Measurements from ENCODE around the gene FUT1. TPM values are rescaled to one million over a fixed set of nuclear protein-coding genes. Genes with fewer than 3 reads are reported as not detected.

Gene FUT1
- total RNA-seq, 1 donor from 2014 or later, result 0.51 TPM

- TF ChIP-seq, protein P1, sequence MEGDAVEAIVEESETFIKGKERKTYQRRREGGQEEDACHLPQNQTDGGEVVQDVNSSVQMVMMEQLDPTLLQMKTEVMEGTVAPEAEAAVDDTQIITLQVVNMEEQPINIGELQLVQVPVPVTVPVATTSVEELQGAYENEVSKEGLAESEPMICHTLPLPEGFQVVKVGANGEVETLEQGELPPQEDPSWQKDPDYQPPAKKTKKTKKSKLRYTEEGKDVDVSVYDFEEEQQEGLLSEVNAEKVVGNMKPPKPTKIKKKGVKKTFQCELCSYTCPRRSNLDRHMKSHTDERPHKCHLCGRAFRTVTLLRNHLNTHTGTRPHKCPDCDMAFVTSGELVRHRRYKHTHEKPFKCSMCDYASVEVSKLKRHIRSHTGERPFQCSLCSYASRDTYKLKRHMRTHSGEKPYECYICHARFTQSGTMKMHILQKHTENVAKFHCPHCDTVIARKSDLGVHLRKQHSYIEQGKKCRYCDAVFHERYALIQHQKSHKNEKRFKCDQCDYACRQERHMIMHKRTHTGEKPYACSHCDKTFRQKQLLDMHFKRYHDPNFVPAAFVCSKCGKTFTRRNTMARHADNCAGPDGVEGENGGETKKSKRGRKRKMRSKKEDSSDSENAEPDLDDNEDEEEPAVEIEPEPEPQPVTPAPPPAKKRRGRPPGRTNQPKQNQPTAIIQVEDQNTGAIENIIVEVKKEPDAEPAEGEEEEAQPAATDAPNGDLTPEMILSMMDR (conservative IDR thresholded peaks at IDR 0.05), result no peak
- no peaks in the 10 kb centered on the region for H3K4me1 Mint-ChIP-seq
- no peak overlapping the region for H3K4me3 Mint-ChIP-seq
- no peaks in the 10 kb centered on the region for H3K36me3 Mint-ChIP-seq (ENCODE audit: low read depth)
- no peaks in the 10 kb centered on the region for H3K9me3 Mint-ChIP-seq
- H3K27ac Mint-ChIP-seq (ENCODE audit: unreplicated experiment), result no peak overlapping the region
- no peak for DNase-seq (ENCODE audit: low read depth, low spot score)
- H3K27me3 Mint-ChIP-seq (ENCODE audit: low read depth), result peaks cover 37% of the 10 kb centered on the region
These were observed 8.2 kb upstream of the FUT1 start for GRCh38 chr19:48760504-48761205.

GRCh38 chr19:48757741-48758144 is 5.3 kb upstream of the FUT1 start:
- peaks cover 44% of the 10 kb centered on the region for H3K27me3 Mint-ChIP-seq (ENCODE audit: low read depth)
- H3K36me3 Mint-ChIP-seq (ENCODE audit: low read depth), result peaks cover 2% of the 10 kb centered on the region
- TF ChIP-seq, protein P1 (conservative IDR thresholded peaks at IDR 0.05), result no peak
- H3K4me3 Mint-ChIP-seq, result no peak overlapping the region
- no peak for DNase-seq (ENCODE audit: low read depth, low spot score)
- no peaks in the 10 kb centered on the region for H3K9me3 Mint-ChIP-seq
- peaks cover 13% of the 10 kb centered on the region for H3K4me1 Mint-ChIP-seq
- no peak overlapping the region for H3K27ac Mint-ChIP-seq (ENCODE audit: unreplicated experiment)

DNA sequence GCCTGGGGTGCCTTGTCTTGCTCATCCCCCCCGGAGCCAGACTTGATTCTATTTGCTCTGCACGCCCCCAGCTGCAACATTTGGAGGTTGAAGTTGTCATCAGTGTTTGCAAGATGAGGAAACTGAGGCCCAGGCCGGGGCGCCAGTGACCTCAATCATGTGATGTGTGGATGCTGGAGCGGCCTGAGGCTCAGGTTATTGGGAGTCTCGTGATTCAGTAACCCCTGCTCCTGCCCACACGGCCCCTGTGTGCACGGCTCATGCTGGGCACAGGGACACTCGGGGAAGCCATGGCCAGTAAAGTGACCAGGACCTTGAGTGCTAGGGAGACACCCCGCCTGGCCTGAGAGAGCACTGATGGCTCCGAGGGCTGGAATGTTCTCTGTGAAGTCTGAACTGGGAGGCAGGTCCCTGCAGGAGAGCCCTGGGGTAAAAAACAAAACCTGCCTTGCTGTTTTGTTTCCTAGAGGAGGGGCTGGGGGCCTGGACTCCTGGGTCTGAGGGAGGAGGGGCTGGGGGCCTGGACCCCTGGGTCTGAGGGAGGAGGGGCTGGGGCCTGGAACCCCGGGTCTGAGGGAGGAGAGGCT is 4.7 kb upstream of the FUT1 start:
- TF ChIP-seq, protein P1 (conservative IDR thresholded peaks at IDR 0.05), result no peak
- H3K4me3 Mint-ChIP-seq, result no peak overlapping the region
- peaks cover 2% of the 10 kb centered on the region for H3K36me3 Mint-ChIP-seq (ENCODE audit: low read depth)
- H3K27ac Mint-ChIP-seq (ENCODE audit: unreplicated experiment), result no peak overlapping the region
- H3K4me1 Mint-ChIP-seq, result peaks cover 14% of the 10 kb centered on the region
- DNase-seq (ENCODE audit: low read depth, low spot score), result no peak
- peaks cover 42% of the 10 kb centered on the region for H3K27me3 Mint-ChIP-seq (ENCODE audit: low read depth)
- H3K9me3 Mint-ChIP-seq, result no peaks in the 10 kb centered on the region

- TF ChIP-seq, protein P1 (conservative IDR thresholded peaks at IDR 0.05), result no peak
- H3K4me1 Mint-ChIP-seq, result peaks cover 17% of the 10 kb centered on the region
- no peak for DNase-seq (ENCODE audit: low read depth, low spot score)
- peaks cover 2% of the 10 kb centered on the region for H3K36me3 Mint-ChIP-seq (ENCODE audit: low read depth)
- H3K4me3 Mint-ChIP-seq, result no peak overlapping the region
- peaks cover 47% of the 10 kb centered on the region for H3K27me3 Mint-ChIP-seq (ENCODE audit: low read depth)
- H3K9me3 Mint-ChIP-seq, result no peaks in the 10 kb centered on the region
- no peak overlapping the region for H3K27ac Mint-ChIP-seq (ENCODE audit: unreplicated experiment)
These were observed 4.2 kb upstream of the FUT1 start for GRCh38 chr19:48756686-48757085.

DNA sequence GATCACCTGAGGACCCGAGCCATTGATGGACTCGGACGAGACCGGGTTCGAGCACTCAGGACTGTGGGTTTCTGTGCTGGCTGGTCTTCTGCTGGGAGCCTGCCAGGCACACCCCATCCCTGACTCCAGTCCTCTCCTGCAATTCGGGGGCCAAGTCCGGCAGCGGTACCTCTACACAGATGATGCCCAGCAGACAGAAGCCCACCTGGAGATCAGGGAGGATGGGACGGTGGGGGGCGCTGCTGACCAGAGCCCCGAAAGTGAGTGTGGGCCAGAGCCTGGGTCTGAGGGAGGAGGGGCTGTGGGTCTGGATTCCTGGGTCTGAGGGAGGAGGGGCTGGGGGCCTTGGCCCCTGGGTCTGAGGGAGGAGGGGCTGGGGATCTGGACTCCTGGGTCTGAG is 3.8 kb upstream of the FUT1 start:
- peaks cover 2% of the 10 kb centered on the region for H3K36me3 Mint-ChIP-seq (ENCODE audit: low read depth)
- peaks cover 48% of the 10 kb centered on the region for H3K27me3 Mint-ChIP-seq (ENCODE audit: low read depth)
- H3K4me3 Mint-ChIP-seq, result no peak overlapping the region
- H3K27ac Mint-ChIP-seq (ENCODE audit: unreplicated experiment), result no peak overlapping the region
- TF ChIP-seq, protein P1 (conservative IDR thresholded peaks at IDR 0.05), result no peak
- no peak for DNase-seq (ENCODE audit: low read depth, low spot score)
- H3K9me3 Mint-ChIP-seq, result no peaks in the 10 kb centered on the region
- peaks cover 17% of the 10 kb centered on the region for H3K4me1 Mint-ChIP-seq

All from neural crest cell (in vitro differentiated cells).